HG02798 (cell line): Measurements from ENCODE around the gene PCBD2.
"Not testable (repeated sequence)": the region's sequence is repeated elsewhere in the genome, so short reads cannot be mapped to it uniquely, and the experiment has no call there.

Experiments used
- ATAC-seq: cut with Tn5 transposase; IDR thresholded peaks from one replicate; pipeline ENCODE4 v1.9.1; 2021; ENCODE audit warnings: mild to moderate bottlenecking; ENCODE audit not compliant: unreplicated experiment, poor library complexity

Gene PCBD2

DNA sequence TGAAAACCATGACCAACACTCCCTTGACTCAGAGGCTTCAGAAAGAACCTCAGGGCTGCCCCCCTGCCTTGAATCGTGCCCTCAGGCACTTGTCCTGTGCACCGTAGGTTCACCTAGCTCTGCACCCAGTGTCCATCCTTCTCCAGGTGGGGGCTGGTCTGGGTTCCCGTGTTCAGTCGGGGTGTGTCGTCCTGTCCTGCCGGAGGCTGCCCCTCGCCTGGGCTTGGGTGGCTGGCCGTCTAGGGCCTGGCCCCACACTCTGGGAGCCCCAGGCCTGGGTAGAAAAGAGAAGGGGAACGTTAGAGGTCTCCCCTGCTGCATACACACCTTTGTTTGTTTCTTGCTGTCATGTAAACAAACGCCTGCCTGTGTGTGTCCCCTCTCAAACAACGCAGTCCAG, 92.1 kb downstream of the PCBD2 start:
- no peak for ATAC-seq

DNA sequence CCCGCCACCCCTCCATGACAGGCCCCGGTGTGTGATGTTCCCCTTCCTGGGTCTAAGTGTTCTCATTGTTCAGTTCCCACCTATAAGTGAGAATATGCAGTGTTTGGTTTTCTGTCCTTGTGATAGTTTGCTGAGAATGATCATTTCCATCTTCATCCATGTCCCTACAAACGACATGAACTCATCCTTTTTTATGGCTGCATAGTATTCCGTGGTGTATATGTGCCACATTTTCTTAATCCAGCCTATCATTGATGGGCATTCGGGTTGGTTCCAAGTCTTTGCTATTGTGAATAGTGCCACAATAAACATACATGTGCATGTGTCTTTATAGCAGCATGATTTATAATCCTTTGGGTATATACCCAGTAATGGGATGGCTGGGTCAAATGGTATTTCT, 93.1 kb downstream of the PCBD2 start:
- ATAC-seq = not testable (repeated sequence)

DNA sequence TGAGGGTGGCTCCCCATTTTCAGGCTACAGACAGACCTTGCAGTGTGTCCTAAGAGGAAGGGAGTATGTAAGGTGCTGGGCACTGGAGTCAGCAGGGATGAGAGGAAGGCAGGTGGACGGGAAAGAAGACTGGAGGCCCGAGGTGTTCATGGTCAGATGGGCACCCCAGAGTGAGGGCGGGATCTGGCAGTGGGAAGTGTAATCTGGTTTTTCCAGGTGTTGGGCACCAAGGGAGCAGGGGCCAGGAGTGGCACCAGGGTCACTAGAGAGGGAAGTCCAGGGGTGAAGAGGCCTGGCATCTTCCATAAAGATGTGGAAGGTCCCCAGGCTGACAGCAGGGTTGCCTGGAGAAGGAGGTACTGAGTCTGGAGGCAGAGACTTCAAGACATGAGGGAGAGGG, 99.4 kb downstream of the PCBD2 start:
- no peak for ATAC-seq

DNA sequence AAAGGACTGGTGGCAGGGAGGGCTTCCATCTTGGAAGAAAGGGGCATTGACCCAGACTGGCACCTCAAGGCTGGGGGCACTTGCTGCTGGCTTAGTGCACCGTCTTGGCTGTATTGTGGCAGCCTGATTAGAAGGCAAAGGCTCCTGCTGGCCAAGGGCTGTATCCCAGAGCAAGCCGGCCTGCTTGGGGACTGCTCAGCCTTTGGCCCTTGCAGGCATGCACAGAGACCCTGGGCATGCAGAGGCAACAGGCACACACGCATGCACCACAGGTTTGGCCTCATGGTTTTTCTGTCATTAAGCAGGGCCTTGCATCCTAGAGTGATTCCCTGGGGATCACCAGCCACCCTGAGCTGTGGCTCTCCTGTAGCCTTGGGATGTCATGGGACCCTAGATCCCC, 100.1 kb downstream of the PCBD2 start:
- no peak for ATAC-seq

- no peak for ATAC-seq
These were observed 102.4 kb downstream of the PCBD2 start for GRCh38 chr5:135007305-135007704.

DNA sequence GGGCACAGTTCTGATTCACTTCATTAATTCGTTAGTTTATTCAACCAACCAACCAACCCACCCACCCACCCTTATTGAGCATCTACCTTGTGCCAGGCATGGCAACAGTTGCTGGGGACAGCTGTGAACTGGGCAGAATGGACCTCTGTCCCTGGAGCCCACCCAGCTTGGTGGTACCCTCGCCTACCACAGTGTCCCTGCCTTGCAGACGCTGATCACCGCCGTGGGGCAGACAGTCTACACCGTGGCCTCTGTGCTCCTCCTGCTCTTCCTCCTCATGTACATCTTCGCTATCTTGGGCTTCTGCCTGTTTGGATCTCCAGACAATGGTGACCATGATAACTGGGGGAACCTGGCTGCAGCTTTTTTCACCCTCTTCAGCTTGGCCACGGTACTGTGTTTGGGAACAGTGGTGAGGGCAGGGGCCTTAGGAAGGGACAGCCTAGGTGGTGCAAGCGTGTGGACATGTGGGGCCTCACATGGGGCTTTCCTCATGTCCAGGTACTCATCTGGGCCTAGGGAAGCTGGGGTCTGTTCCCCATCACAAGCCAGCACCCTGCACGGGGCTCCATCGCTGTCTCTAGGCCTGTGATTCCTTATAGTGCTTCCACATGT, 102.9 kb downstream of the PCBD2 start:
- ATAC-seq = no peak

DNA sequence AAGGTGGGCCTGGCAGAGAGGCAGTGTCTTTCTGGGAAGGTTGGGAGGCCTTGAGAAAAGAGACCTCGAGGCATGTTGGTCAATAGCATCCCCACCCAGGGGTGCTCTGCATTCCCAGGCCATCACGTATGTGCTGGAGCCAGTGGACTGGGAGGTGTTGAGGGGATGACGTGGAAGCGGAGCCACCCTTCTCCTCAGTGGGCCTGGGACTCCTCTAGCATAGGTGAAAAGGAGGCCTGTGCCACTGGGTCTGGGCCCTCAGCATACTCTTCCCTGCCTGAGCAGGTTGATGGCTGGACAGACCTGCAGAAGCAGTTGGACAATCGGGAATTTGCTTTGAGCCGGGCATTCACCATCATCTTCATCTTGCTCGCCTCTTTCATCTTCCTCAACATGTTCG, 103.6 kb downstream of the PCBD2 start:
- ATAC-seq = no peak

DNA sequence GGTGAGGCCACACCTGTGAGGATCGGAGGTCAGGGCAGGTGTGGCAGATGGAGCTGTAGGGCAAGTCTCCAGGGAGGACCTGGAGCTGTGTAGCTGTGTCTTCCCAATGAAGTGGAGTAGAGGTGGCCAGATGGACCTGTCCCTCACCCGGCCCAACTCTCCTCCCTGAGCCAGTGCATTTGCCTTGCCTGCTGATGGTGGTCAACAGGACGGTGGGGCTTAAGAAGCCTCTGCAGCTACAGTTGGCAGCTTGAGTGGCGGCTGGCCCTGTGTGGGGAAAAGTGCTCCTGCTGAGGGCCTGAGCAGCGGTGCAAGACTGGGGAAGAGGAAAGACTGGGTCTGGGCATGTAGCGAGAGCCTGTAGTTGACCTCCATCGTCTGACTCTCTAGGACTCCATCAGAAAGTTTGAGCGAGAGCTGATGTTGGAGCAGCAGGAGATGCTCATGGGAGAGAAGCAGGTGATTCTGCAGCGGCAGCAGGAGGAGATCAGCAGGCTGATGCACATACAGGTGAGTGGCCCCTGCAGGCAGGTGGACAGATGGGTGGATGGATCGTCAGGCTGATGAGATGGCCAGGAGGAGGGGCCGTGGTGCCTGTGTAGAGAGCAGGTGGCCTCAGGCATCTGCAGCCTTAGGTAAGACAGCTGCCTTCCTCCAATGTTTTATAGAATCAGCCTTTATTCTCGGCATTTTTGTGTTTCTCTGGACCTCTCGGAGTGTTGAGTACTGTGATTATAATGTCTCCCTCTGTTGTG, 104.2 kb downstream of the PCBD2 start:
- ATAC-seq = no peak

GRCh38 chr5:135009736-135010501, 105.0 kb downstream of the PCBD2 start:
- no peak for ATAC-seq

GRCh38 chr5:135010502-135011354, 105.8 kb downstream of the PCBD2 start:
- no peak for ATAC-seq

GRCh38 chr5:135011355-135012032, 106.6 kb downstream of the PCBD2 start:
- no peak for ATAC-seq

- no peak for ATAC-seq
These were observed 107.2 kb downstream of the PCBD2 start for GRCh38 chr5:135012033-135012588.
